DMS153 treated with DMSO at 0.1 percent for 48 hours (cell line): ENCODE results near the gene EMP1.

Experiments used
- DNase-seq: peaks from one replicate; lab custom pipeline; 2025; ENCODE audit not compliant: unreplicated experiment; lab: John Stamatoyannopoulos, UW

The EMP1 gene

DNA sequence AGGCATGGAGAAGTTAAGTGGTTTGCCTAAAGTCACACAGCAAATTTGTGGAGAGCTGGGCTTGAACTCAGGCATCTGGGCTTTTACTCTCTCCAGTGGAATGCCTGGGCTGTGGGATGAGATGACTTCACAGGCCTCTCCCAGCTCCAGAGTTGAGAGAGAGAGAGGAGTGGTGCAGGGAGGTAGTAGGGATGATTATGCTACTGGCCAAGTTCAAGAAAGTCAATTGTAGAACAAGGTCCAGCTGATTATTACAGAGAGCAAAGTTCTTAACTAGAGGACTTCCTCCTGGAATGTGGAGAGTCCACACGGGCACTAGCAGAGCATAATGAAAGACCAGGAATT, 769 bp upstream of the EMP1 start:
- DNase-seq = no peak

- DNase-seq = no peak
These were observed 506 bp downstream of the EMP1 start for GRCh38 chr12:13197032-13197431.

GRCh38 chr12:13197526-13198143, 1.1 kb downstream of the EMP1 start:
- DNase-seq = no peak

GRCh38 chr12:13198241-13198640, 1.7 kb downstream of the EMP1 start:
- no peak for DNase-seq

- no peak for DNase-seq
These were observed 2.4 kb downstream of the EMP1 start for GRCh38 chr12:13198876-13199275.

DNA sequence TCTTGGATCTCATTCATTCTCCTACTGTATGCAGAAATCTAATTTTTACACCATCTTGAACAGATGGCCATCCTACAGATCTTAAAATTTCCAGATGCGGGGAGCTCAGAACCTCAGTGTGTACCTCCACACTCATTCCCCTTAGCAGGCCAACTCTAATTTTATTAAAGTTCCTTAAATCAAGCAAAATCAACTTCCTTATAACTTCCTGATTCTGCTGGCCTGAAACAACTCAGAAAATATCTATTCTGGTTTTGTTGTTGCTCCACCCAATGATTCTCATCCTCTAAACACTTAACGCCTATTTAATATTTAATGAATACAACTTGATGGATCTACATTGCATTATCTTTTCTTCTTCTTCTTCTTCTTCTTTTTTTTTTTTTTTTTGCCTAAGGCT, 3.1 kb downstream of the EMP1 start:
- no peak for DNase-seq

DNA sequence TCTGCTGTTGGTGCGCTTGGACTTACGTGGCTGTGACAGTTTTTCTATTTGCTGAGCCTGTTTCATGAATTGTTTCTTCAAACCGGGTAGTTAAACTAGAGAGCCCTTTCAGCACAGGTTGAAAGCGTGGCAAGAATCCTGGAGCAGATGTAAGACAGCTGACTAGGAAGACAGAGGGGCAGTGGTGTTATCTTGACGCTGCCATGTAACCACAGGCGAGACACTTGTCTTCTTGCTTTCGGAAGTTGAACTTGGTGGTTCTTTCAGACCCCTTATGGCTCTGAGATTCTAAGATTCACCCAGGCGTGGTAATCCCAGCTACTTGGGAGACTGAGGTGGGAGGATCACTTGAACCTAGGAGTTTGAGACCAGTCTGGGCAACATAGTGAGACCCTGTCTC, 4.3 kb downstream of the EMP1 start:
- DNase-seq = no peak

DNA sequence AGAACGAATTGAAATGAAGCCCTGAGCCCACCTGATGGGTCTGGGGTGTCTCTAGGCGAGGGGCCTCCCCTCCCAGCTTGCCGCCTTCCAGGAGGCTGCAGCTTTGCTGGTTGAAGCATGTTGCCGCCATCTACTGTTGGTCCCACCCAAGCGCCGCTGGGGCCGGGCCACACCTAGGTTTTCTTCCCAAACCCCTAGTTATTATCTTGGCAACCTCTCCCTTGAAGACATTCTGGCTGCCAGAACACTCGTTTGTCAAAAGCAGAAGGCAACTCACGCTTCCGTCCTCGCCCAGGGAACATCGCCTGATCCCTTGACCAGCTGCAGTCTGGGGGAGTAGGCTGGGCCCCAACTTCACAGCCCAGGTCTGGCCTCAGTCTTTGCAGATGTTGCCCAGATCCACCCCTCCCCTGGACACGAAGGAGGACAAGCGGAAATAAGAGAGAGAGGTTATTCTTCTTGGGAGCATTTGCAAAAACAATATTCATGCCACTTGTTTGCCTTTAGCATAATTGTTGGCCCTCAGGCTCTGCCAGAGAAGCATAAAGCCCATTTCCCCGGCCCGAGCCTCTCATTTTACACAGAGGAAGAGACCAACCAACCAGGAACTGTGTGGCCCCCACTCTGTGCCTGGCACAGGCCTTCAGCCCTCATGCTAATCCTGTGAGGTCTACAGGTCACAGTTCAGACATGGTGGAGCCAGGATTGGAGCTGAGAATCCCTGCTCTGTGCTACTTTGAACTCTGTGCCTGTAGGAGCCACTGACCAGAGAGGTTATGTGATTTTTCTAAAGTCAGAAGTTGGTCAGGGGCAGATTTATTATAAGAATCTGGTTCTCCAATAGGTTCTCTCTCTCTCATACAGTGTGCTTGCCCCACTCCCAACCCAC, 6.8 kb downstream of the EMP1 start:
- no peak for DNase-seq

DNA sequence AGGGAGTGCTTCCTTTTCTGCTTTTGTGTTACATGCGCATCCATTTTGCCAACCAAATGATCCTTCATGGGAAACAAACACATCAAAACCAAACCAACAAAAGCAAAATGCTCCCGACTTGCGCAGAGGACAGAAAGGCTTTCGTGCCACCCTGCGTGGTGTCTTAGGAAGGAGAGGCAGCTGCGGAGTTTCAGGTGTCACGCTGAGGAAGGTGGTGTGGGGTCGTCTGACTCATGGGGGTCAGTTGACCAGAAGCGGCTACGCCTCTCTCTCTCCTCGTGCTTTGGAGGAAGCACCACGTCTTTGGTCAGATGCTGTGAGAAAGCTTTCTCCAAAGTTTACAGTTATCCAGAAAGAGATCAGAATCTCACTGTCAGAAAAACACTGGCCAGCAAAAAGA, 7.9 kb downstream of the EMP1 start:
- no peak for DNase-seq

DNA sequence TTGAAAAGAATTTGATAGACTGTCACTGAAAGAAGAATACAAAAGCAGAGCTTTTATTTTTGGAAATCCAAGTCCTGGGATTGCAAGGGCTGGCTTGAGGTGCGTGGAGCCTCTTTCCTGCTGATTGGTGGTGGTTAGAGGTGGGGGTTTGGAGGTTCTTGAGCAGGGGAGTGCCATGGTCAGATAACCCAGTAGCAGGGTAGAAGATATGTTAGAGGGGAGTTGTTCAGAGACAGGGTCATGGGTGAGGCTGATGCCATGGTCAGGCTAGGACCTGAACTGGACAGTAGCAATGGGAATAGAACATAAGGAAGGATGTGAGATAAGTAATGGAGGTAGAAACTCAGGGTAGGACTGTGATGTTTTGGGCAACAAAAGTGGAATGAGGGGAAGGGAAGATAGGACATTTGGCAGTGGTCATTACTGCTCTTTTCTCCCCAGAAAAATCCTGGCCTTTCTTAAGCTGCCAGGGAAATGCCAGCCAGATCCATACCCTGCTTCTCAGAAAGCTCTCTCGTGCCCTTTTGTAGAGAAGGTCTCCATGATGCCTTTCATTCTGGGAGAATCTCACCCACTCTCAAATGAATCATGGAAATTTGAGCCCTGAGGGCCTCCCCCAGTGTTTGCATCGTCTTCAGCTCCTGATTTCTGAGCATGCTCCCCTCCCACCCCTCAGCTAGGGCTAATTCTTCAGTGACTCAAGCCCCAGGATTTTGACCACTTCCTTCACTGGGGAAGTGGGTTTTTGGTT, 9.5 kb downstream of the EMP1 start:
- DNase-seq = no peak

DNA sequence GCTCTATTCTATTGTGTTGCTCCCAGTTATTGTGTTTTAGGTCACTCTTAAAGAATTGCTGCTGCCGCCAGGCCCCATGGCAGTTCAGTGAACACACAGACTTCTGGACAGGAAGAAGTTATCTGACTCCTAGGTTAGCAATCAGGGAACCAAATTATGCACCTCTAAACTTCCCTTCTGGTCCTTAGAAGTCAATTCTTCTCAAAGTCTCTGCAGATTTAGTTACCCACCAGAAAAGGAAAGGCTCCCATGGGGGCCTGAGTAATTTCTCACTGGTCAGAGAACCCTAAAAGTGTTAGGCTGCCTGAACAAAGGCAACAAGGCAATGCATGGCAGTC, 10.0 kb downstream of the EMP1 start:
- DNase-seq = no peak

- DNase-seq = no peak
These were observed 12.3 kb downstream of the EMP1 start for GRCh38 chr12:13208533-13209435.

DNA sequence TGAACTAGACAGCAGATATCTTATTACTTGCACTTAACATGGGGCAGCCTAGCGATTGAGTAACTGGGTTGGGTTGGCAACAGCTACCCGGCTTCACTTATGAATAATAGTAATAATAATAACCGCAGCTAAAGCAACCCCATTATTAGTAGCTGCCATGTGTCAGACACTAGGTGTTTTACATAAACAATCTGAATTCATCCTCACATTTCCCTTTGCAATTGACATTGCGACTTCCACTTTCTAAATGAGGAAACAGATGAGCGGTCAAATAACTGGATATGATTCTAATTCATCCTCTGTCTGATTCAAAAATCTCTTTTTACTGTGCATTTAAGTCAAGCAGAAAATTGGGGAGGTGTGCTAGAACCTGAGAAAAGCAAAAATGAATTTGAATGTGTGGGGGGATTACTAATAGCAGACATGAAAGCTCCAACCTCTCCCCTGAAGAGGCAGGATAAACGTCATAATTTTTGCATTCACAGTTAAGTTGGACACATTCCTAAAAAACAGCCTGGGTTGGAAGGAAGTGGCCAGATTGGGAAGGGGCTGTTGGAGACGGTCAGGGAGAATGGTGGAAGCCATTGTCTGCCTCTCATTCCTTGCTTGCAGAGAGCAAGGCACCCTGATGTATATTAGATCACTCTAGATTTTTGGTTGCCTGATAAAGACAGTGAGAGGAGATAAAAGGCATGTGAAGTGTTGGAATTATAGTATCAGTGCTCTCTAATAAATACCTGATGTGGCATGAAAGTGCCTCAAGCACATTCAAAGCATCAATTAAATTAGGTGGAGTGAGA, 13.1 kb downstream of the EMP1 start:
- no peak for DNase-seq

DNA sequence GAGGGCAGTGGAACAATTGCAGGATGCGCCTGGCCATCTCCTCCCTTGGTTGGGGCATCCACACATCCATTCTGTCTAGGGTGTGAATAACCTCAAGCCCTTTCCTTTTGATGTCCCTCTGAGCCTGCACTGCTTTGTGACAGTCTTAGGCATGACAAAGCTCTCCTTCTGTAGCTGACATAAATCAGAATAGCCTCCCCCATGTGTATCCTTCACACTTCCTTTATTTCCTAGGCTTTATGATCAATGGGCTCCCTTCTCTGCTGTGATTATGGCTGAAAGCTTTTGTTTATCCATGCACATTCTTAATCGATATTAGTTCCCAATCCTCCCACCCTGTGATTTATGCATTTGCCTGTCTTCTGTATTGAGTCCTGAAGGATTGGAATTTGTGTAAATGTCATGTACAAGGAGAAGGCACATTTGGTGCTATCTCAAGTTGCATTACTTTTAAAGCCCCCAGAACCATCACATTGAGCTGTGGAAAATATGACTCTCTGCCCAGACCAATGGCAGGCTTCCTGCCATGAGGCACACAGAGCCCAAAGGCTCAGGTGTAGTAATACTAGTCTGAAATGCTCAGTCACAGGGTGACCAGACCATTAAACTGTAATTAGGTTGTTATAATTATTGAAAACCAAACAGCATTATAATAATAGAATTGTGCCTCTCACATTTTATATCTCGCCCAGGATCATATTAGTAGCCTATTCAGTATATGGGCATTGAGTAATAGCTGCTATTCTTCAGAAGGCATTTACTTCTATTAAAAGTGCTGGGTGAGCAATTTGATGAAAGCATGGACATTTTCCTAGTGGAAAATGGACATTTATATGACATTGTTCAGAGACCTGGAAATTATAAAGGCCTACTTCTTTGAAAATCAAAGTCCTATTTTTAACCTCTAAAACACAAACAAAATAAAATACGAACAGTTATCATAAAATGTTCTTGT, 14.0 kb downstream of the EMP1 start:
- DNase-seq = no peak

GRCh38 chr12:13211191-13211858, 14.8 kb downstream of the EMP1 start:
- no peak for DNase-seq

GRCh38 chr12:13211859-13212664, 15.5 kb downstream of the EMP1 start:
- DNase-seq = peak; percentile 30

DNA sequence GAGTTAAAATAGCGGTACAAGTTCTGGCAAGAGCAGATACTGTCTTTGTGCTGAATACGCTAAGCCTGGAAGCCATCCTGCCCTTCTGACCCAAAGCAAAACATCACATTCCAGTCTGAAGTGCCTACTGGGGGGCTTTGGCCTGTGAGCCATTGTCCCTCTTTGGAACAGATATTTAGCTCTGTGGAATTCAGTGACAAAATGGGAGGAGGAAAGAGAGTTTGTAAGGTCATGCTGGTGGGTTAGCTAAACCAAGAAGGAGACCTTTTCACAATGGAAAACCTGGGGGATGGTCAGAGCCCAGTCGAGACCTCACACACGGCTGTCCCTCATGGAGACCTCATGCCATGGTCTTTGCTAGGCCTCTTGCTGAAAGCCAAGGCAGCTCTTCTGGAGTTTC, 18.5 kb downstream of the EMP1 start:
- DNase-seq = no peak

GRCh38 chr12:13218641-13219040, 22.1 kb downstream of the EMP1 start:
- no peak for DNase-seq
